HT1080 (cell line): ENCODE results near the gene PTBP3. TPM values are rescaled to one million over a fixed set of nuclear protein-coding genes. Genes with fewer than 3 reads are reported as not detected.

Experiments
- DNase-seq: peaks from one replicate; pipeline ENCODE4 v3.0.0-alpha.2; 2015; ENCODE audit warnings: low read depth
- small RNA-seq: library from RNA; depleted of rRNA; stranded (forward); fragments of <200 nt; gene quantifications from one replicate; pipeline ENCODE3, GENCODE V24; 2014
- total RNA-seq: library from RNA; depleted of rRNA; stranded (reverse); fragments of >200 nt; shearing (Covaris generic); gene quantifications from 2 replicates; pipeline ENCODE4 v1.2.3, GENCODE V29; 2014; rRNA removed

Gene PTBP3
- total RNA-seq, 1 experiment from 2014 or later = 49.5 TPM

DNA sequence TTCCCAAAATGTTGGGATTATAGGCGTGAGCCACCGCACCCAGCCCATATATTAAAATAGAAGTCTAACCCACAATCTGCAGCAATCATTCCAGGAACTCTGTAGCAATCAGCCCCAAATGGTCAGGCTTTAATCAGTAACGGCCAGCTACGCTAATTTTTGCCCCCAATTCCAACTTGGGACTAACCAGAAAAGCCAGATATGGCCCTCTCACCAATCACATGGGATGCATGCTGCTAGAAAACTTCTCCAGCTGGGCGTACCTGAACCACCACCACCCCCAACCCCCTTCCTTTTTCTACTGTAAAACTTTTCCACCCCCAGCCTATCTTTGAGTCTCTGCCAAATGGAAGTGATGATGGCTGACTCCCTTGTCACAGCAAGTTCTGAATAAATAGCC is 162.5 kb downstream of the PTBP3 start:
- no peak for DNase-seq

DNA sequence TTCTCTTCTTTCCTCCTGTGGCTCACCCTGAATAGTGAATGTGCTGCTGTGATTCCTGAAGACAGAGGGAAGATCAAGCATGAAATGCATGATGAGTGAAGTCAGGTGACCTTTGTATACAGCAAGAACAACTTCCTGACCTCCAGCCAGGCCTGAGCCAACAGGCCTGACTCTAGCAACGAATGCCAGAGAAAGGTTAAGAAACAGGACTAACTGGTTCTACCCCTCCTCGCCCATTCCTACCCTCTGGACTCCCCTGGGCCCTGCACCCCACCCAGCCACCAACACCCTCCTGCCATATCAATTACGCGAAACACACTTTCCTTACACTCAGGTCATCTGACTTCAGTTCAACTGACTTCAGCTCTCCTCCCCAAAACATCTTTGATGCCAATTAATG is 163.2 kb downstream of the PTBP3 start:
- no peak for DNase-seq

DNA sequence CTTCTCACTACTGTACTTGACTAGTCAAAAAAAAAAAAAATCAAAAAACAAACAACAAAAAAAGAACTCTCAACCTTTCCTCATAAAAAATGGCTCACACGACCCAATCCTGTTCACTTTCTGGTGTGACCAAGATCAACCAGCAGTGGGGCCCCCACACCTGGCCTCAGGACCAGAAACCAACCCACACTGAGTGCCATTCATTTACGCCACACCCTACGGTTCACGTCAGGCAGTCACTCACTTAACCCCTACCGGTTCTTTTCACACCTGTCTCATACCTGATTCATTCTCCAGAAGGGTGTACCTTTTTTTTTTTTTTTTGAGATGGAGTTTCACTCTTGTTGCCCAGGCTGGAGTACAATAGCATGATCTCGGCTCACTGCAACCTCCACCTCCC is 164.1 kb downstream of the PTBP3 start:
- no peak for DNase-seq

GRCh38 chr9:112168197-112168596 is 165.2 kb downstream of the PTBP3 start:
- DNase-seq = no peak

Small RNAs within 50 kb of the gene (small RNA-seq; reads per million reads assigned to genes)
- gene RF00019 (not detected), gene RN7SL430P (not detected), gene RN7SL57P (not detected), gene RNA5SP295 (not detected)

Other genes starting within 250 kb of the PTBP3 start
- gene SUSD1, start 158.3 kb downstream of the PTBP3 start, total RNA-seq = 1.2 and 2.1 TPM in 2 replicates
- gene HSDL2, start 46.5 kb upstream of the PTBP3 start, total RNA-seq = 14.4 and 21.6 TPM in 2 replicates
- gene KIAA1958, start 153.2 kb upstream of the PTBP3 start, total RNA-seq = 2.3 and 3.5 TPM in 2 replicates